GM19099 (cell line): ENCODE data around the gene FAM168A.

Experiments
- POLR2A ChIP-seq: IDR thresholded peaks from 3 replicates; pipeline ENCODE4 v1.6.1; 2011; ENCODE audit warnings: low read depth; ENCODE audit not compliant: insufficient read length; ENCODE audit errors: extremely low read depth

Gene FAM168A

DNA sequence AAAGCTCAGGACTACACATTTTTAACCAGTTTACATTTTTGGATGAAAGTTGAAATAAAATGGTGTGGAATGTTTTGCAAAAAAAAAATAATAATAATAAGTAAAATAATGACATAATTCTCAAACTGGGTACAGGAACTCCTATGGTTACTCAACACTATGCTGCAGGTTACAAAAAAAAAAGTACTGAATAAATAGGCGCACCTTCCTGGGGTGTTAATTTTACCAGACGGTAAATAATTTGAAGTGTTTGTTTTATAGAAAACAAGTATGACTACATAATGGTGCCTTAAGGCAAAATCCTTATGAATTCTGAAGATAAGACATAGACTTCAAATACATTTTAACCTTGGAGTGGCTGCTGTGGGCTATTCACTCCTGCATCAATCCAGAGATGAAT, 145.2 kb downstream of the FAM168A start:
- TF ChIP-seq POLR2A, result no peak

- no peak for TF ChIP-seq POLR2A
Observed at GRCh38 chr11:73451896-73452295, 146.0 kb downstream of the FAM168A start.

- TF ChIP-seq POLR2A, result no peak
Observed at GRCh38 chr11:73446766-73447165, 151.1 kb downstream of the FAM168A start.

DNA sequence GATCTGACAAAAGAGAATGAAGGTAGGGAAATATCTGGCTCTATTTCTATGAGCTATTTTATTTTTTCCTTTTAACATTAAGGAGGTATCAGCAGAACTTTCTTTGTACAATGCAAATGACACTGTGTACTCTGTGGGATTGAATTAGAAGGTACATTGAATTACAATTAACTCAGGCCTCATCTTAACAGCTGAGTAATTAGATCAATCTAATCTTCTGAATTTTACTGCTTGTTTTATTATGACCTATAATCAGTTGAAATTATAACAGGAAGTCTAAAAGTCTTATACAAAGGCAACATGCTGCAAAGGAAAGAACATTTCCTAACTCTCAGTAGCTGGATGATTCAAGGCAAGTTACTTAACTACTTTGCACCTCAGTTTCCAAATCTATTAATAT, 151.9 kb downstream of the FAM168A start:
- no peak for TF ChIP-seq POLR2A

GRCh38 chr11:73439002-73439843, 158.7 kb downstream of the FAM168A start:
- TF ChIP-seq POLR2A, result no peak

GRCh38 chr11:73431396-73431795, 166.5 kb downstream of the FAM168A start:
- TF ChIP-seq POLR2A, result no peak

DNA sequence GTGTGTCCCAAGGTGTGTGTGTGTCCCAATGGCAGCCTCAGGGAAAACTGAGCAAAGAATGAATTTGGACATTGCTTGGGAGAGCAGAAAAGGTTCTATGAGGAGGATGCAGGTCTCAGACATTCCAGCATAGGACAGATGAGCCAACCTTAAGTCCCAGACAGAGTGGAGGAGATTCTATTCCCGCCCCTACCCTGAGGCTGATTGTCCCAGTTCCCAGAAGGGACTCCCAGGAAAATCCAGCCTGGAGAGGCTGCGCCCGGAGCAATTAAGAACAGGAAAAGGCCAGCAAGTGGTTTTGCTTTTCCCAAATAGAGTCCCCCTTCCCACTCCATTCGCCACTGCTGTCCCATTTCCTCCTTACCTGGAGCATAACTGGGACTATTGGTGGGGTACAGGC, 167.6 kb downstream of the FAM168A start:
- TF ChIP-seq POLR2A, result no peak

GRCh38 chr11:73429121-73429750, 168.7 kb downstream of the FAM168A start:
- no peak for TF ChIP-seq POLR2A

GRCh38 chr11:73428699-73429098, 169.2 kb downstream of the FAM168A start:
- TF ChIP-seq POLR2A, result no peak

- no peak for TF ChIP-seq POLR2A
Observed at GRCh38 chr11:73428227-73428626, 169.7 kb downstream of the FAM168A start.

DNA sequence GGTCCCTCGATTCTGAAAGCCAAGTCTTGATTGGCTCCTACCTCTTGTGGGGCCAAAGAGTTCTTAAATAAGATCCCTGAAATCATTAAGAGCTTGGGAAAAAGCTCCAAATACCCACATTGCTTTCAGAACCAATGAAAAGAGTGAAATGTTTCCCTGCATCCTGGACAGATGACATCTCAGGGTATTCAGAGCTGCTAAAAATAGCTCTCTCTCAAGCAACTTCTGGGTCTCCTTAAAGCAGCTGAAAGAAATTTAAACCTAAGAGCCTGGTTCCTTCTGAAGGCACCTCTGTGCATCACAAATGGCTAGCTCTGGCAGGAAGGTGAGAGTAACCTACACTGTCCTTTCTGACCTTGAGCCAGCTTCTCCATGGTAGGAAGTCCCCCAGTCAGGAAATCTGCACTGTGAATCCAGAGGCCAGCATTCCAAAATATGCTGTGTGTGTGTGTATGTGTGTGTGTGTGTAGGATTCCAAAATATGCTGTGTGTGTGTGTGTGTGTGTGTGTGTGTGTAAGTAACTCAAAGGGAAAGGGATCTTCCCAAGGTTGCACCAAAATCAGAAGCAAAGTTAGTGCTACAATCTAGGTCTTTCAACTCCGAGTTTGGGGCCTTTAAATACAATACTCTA, 171.6 kb downstream of the FAM168A start:
- no peak for TF ChIP-seq POLR2A

DNA sequence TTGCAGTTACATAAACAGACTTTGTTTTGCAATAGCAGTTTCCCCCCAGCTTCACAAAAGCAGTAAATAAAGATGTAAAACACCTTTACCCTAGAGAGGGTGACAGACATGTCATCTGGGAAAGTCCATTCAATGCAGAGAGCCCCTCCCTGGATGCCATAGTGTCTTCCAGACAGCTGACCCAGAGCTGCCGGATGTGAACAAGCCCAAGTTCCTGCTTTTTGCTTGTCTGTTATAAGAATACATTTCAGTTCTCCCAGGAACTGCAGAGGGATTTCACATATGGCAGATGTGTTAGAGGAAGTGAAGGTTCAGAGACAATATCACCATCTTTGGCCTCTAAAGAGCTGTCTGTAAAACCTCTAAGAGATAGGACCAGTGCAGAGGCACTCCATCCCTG, 172.8 kb downstream of the FAM168A start:
- no peak for TF ChIP-seq POLR2A

DNA sequence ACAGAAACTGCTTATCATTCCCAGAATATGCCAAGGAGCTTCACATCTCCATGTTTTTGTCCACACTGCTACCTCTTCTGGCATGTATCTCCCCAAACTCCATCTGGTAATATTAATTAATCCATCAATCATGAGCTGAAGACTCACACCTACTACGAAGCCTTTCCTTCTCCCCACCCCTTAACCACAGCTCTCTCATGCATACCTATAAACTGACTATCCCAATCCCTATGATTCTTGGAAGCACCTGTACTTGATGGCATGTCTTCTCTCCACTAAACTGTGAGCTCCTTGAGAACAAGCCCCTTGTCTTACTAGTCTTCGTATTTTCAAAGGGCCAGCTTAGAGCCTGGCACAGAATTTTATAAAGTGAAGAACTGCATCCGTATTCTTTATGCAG, 174.4 kb downstream of the FAM168A start:
- TF ChIP-seq POLR2A, result no peak

- no peak for TF ChIP-seq POLR2A
Observed at GRCh38 chr11:73422886-73423285, 175.0 kb downstream of the FAM168A start.

GRCh38 chr11:73420136-73420535, 177.8 kb downstream of the FAM168A start:
- no peak for TF ChIP-seq POLR2A

- TF ChIP-seq POLR2A, result no peak
Observed at GRCh38 chr11:73416786-73417185, 181.1 kb downstream of the FAM168A start.
